WTC11 (cell line): ENCODE measurements around the gene SNCAIP.

Experiments
- GABPB1 ChIP-seq: sonication (generic); formaldehyde crosslinking; IDR thresholded peaks from 2 replicates; pipeline ENCODE4 v1.8.1; 2023; ENCODE audit warnings: mild to moderate bottlenecking, missing genetic modification reagents
- JUN ChIP-seq: sonication (generic); formaldehyde crosslinking; IDR thresholded peaks from 2 replicates; pipeline ENCODE4 v1.8.0; 2023; ENCODE audit warnings: mild to moderate bottlenecking, missing genetic modification reagents
- NFYB ChIP-seq: sonication (generic); formaldehyde crosslinking; conservative IDR thresholded peaks from 2 replicates; pipeline ENCODE4 v1.8.0; 2022; ENCODE audit warnings: low read depth, missing genetic modification reagents
- PRRX2 ChIP-seq: fragments of 250-450 bp; sonication (Bioruptor Pico); IDR thresholded peaks from 2 replicates; pipeline ENCODE4 v1.8.0; 2021; ENCODE audit warnings: mild to moderate bottlenecking
- TF ChIP-seq, protein P1 (sequence below): fragments of 200-600 bp; IDR thresholded peaks from 2 replicates; pipeline ENCODE4 v1.8.0; 2022; ENCODE audit warnings: antibody characterized with exemption
- TF ChIP-seq, protein P2 (sequence below): sonication (generic); formaldehyde crosslinking; IDR thresholded peaks from 2 replicates; pipeline ENCODE4 v1.8.1; 2022; ENCODE audit warnings: missing genetic modification reagents, borderline replicate concordance
- TF ChIP-seq, protein P3 (sequence below): sonication (generic); formaldehyde crosslinking; IDR thresholded peaks from 2 replicates; pipeline ENCODE4 v1.8.1; 2023; ENCODE audit warnings: mild to moderate bottlenecking, moderate library complexity, missing genetic modification reagents
- TF ChIP-seq, protein P4 (sequence below): sonication (generic); formaldehyde crosslinking; conservative IDR thresholded peaks from 2 replicates; pipeline ENCODE4 v1.8.1; 2022; ENCODE audit warnings: mild to moderate bottlenecking, missing genetic modification reagents
- TF ChIP-seq, protein P5 (sequence below): sonication (generic); formaldehyde crosslinking; IDR thresholded peaks from 2 replicates; pipeline ENCODE4 v1.8.1; 2022; ENCODE audit warnings: low read depth, mild to moderate bottlenecking, moderate library complexity, missing genetic modification reagents, borderline replicate concordance

DNA sequence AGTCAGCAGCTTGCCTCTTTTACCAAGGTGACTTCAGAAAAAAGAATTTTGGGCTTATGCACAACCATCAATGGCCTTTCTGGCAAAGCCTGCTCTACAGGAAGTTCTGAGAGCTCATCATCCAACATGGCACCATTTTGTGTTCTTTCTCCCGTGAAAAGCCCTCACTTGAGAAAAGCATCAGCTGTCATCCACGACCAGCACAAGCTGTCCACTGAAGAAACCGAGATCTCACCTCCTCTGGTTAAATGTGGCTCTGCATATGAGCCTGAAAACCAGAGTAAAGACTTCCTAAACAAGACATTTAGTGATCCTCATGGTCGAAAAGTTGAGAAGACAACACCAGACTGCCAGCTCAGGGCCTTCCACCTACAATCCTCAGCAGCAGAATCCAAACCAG is 111.2 kb downstream of the SNCAIP start:
- no peak for TF ChIP-seq NFYB (CRISPR knock-in tag)
- no peak for TF ChIP-seq JUN (CRISPR knock-in tag)
- TF ChIP-seq, protein P1, sequence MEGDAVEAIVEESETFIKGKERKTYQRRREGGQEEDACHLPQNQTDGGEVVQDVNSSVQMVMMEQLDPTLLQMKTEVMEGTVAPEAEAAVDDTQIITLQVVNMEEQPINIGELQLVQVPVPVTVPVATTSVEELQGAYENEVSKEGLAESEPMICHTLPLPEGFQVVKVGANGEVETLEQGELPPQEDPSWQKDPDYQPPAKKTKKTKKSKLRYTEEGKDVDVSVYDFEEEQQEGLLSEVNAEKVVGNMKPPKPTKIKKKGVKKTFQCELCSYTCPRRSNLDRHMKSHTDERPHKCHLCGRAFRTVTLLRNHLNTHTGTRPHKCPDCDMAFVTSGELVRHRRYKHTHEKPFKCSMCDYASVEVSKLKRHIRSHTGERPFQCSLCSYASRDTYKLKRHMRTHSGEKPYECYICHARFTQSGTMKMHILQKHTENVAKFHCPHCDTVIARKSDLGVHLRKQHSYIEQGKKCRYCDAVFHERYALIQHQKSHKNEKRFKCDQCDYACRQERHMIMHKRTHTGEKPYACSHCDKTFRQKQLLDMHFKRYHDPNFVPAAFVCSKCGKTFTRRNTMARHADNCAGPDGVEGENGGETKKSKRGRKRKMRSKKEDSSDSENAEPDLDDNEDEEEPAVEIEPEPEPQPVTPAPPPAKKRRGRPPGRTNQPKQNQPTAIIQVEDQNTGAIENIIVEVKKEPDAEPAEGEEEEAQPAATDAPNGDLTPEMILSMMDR = no peak
- TF ChIP-seq, protein P2, sequence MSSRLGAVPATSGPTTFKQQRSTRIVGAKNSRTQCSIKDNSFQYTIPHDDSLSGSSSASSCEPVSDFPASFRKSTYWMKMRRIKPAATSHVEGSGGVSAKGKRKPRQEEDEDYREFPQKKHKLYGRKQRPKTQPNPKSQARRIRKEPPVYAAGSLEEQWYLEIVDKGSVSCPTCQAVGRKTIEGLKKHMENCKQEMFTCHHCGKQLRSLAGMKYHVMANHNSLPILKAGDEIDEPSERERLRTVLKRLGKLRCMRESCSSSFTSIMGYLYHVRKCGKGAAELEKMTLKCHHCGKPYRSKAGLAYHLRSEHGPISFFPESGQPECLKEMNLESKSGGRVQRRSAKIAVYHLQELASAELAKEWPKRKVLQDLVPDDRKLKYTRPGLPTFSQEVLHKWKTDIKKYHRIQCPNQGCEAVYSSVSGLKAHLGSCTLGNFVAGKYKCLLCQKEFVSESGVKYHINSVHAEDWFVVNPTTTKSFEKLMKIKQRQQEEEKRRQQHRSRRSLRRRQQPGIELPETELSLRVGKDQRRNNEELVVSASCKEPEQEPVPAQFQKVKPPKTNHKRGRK = no peak
- TF ChIP-seq PRRX2 = no peak
- TF ChIP-seq GABPB1 (CRISPR knock-in tag) = no peak
- TF ChIP-seq, protein P3, sequence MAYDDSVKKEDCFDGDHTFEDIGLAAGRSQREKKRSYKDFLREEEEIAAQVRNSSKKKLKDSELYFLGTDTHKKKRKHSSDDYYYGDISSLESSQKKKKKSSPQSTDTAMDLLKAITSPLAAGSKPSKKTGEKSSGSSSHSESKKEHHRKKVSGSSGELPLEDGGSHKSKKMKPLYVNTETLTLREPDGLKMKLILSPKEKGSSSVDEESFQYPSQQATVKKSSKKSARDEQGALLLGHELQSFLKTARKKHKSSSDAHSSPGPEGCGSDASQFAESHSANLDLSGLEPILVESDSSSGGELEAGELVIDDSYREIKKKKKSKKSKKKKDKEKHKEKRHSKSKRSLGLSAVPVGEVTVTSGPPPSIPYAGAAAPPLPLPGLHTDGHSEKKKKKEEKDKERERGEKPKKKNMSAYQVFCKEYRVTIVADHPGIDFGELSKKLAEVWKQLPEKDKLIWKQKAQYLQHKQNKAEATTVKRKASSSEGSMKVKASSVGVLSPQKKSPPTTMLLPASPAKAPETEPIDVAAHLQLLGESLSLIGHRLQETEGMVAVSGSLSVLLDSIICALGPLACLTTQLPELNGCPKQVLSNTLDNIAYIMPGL = no peak
- TF ChIP-seq, protein P4, sequence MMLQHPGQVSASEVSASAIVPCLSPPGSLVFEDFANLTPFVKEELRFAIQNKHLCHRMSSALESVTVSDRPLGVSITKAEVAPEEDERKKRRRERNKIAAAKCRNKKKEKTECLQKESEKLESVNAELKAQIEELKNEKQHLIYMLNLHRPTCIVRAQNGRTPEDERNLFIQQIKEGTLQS (CRISPR knock-in tag) = no peak
- TF ChIP-seq, protein P5, sequence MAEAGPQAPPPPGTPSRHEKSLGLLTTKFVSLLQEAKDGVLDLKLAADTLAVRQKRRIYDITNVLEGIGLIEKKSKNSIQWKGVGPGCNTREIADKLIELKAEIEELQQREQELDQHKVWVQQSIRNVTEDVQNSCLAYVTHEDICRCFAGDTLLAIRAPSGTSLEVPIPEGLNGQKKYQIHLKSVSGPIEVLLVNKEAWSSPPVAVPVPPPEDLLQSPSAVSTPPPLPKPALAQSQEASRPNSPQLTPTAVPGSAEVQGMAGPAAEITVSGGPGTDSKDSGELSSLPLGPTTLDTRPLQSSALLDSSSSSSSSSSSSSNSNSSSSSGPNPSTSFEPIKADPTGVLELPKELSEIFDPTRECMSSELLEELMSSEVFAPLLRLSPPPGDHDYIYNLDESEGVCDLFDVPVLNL (CRISPR knock-in tag) = no peak
